Activated naive CD8-positive, alpha-beta T cell treated with anti-CD3 and anti-CD28 coated beads, Interleukin-2, amount 10 ng/mL, durations not matched to agents 7 days and 5 days (primary cell): ENCODE measurements around the gene ELANE. TPM values are rescaled to one million over a fixed set of nuclear protein-coding genes. Genes with fewer than 3 reads are reported as not detected.

Experiments used
- ATAC-seq: fragments of 150-1000 bp; cut with Tn5 transposase; one replicate; pipeline ENCODE4 v1.10.0; 2021; ENCODE audit warnings: low read depth, moderate library complexity
- POLR2A ChIA-PET: fragments of 350-600 bp; sonication (Branson Sonifier 250); formaldehyde crosslinking; loops from one replicate; lab custom pipeline; 2021; ENCODE audit warnings: antibody characterized with exemption; lab: Charles Lee
- DNase-seq: peaks from one replicate; pipeline ENCODE4 v3.0.0; 2021
- H3K27ac Mint-ChIP-seq: one replicate; pipeline ENCODE4 v1.8.0; 2022; ENCODE audit warnings: mild to moderate bottlenecking, mixed read lengths
- H3K27me3 Mint-ChIP-seq: one replicate; pipeline ENCODE4 v1.8.0; 2022; ENCODE audit warnings: mild to moderate bottlenecking, moderate library complexity, mixed read lengths
- H3K36me3 Mint-ChIP-seq: one replicate; pipeline ENCODE4 v1.8.0; 2021; ENCODE audit warnings: mild to moderate bottlenecking, mixed read lengths
- H3K4me1 Mint-ChIP-seq: one replicate; pipeline ENCODE4 v1.8.0; 2021; ENCODE audit warnings: mixed read lengths
- H3K4me3 Mint-ChIP-seq: one replicate; pipeline ENCODE4 v1.8.0; 2022; ENCODE audit warnings: mild to moderate bottlenecking, moderate library complexity, mixed read lengths
- H3K9me3 Mint-ChIP-seq: one replicate; pipeline ENCODE4 v1.8.0; 2021; ENCODE audit warnings: mixed read lengths
- total RNA-seq, 2 experiments: library from RNA; stranded (reverse); gene quantifications; one replicate each; pipeline ENCODE4 v1.2.3, GENCODE V29; 2021

ELANE gene
- total RNA-seq, 2 experiments from 2014 or later = not detected

- DNase-seq (no peak), ATAC-seq (no peak)
- H3K36me3 Mint-ChIP-seq = peaks cover under 1% of the 10 kb centered on the region
- H3K27me3 Mint-ChIP-seq = peaks cover 22% of the 10 kb centered on the region
- H3K9me3 Mint-ChIP-seq = no peaks in the 10 kb centered on the region
- no peak within 1 kb of the TSS for H3K4me3 Mint-ChIP-seq
- no peaks in the 10 kb centered on the region for H3K4me1 Mint-ChIP-seq
- POLR2A ChIA-PET = no interaction called here
- H3K27ac Mint-ChIP-seq = no peak within 1 kb of the TSS
These were observed 30.1 kb upstream of the ELANE start, which contains the start of gene PLPPR3 for GRCh38 chr19:821825-822503. Gene PLPPR3, minus strand, starts transcription at chr19:821955. Its CDS starts 396 bp downstream, at chr19:821559.

DNA sequence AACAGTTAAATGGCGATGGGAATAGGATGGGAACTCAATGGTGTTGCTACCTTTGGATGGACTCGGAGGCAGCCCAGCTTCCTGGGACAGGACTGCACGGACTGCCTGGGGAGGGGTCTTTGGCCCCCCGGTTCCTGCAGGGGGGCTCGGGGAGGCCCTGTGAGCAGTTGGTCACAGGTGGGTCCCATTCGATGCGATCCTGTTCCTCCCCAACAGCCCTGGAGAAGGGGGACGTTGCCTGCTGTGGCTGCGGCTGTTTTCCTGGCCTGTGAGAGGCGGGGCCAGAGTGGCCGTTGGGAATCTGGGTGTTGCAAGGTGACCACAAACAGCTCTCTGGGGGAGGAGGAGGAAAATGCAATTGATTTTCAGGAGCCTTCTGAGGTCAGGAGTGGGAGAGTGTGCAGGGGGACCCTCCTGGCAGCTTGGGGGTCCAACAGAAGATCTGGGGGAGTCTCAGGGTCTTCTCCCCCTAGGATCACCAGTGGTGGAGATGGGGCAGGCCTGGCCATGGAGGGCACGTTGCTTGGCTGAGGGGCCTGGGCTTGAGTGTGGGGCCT lies 28.5 kb upstream of the ELANE start:
- POLR2A ChIA-PET = no interaction called here
- Mint-ChIP-seq H3K36me3 (no peaks in the 10 kb centered on the region), H3K27ac (no peak overlapping the region), H3K9me3 (no peaks in the 10 kb centered on the region), H3K27me3 (peaks cover 22% of the 10 kb centered on the region), H3K4me3 (no peak overlapping the region), H3K4me1 (no peaks in the 10 kb centered on the region)
- DNase-seq = no peak
- ATAC-seq = no peak

- Mint-ChIP-seq H3K36me3 (no peaks in the 10 kb centered on the region), H3K4me3 (no peak overlapping the region), H3K27ac (no peak overlapping the region), H3K4me1 (no peaks in the 10 kb centered on the region), H3K27me3 (peaks cover 22% of the 10 kb centered on the region), H3K9me3 (no peaks in the 10 kb centered on the region)
- DNase-seq (no peak), ATAC-seq (no peak)
- POLR2A ChIA-PET = interaction anchor here (0.6 to 0.9 kb wide), 2 partner anchors 16 to 556 kb away, joined by 4 read pairs; no protein-coding TSS in a partner anchor
These were observed 27.2 kb upstream of the ELANE start for GRCh38 chr19:824885-825284.

DNA sequence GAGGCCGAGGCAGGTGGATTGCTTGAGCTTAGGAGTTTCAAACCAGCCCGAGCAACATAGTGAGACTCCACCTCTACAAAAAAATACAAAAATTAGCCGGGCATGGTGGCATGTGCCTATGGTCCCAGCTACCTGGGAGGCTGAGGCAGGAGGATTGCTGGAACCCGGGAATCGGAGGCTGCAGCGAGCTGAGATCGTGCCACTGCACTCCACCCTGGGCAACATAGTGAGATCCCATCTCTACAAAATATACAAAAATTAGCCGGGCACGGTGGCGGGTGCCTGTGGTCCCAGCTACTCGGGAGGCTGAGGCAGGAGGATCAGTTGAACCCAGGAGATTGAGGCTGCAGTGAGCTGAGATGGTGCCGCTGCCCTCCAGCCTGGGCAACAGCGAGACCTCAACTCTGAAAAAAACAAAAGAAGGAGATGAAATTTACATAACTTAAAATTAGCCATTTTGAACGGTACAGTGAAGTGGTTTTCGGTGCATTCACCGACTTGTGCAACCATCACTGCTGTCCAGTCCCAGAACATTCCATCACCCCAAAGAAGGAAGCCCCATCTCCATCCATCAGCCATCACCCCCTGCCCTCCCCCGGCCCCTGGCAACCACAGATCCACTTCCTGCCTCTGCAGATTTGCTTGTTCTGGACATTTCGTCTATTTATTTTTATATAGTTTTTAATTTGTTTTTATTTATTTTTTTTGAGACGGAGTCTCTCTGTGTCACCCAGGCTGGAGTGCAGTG lies 26.0 kb upstream of the ELANE start:
- Mint-ChIP-seq H3K4me3 (no peak overlapping the region), H3K27ac (no peak overlapping the region), H3K4me1 (no peaks in the 10 kb centered on the region), H3K9me3 (no peaks in the 10 kb centered on the region), H3K27me3 (peaks cover 19% of the 10 kb centered on the region), H3K36me3 (no peaks in the 10 kb centered on the region)
- DNase-seq (no peak), ATAC-seq (no peak)
- POLR2A ChIA-PET = no interaction called here

GRCh38 chr19:827314-827709 lies 24.8 kb upstream of the ELANE start:
- POLR2A ChIA-PET = no interaction called here

DNA sequence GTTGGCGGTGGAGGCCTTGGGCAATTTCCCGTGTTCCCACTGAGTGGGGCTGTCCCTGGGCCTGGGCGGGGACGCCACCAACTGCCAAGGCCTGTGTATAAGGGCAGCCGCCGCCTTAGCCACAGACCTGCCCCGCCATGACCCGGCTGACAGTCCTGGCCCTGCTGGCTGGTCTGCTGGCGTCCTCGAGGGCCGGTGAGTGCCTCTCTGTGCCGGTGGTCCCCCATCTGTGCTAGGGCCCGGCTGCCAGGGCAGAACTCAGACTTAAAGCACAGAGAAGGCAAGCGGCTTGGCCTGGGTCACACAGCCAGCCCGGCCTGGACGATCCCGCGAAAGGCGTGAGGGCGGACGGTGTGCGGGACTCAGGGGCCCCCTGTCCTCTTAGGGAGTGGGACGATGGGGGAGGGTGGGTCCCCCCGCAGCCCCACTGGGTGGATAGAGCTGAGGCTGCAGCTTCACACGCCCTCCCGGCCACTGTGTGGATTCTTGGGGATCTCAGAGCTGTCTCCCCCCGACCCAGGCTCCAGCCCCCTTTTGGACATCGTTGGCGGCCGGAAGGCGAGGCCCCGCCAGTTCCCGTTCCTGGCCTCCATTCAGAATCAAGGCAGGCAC lies 24.3 kb upstream of the ELANE start, which contains the start of gene AZU1:
TSS of gene AZU1 (plus strand) at position 128 of the 612 bp plus-strand sequence. CDS start at position 138, 10 bp downstream.
- H3K9me3 Mint-ChIP-seq = no peaks in the 10 kb centered on the region

More at GRCh38 chr19:827314-827709, 24.8 kb upstream of the ELANE start:
- Mint-ChIP-seq H3K27ac (no peak overlapping the region), H3K27me3 (peaks cover 17% of the 10 kb centered on the region), H3K36me3 (no peaks in the 10 kb centered on the region), H3K9me3 (no peaks in the 10 kb centered on the region), H3K4me3 (no peak overlapping the region), H3K4me1 (no peaks in the 10 kb centered on the region)
- DNase-seq = no peak
- ATAC-seq = no peak

DNA sequence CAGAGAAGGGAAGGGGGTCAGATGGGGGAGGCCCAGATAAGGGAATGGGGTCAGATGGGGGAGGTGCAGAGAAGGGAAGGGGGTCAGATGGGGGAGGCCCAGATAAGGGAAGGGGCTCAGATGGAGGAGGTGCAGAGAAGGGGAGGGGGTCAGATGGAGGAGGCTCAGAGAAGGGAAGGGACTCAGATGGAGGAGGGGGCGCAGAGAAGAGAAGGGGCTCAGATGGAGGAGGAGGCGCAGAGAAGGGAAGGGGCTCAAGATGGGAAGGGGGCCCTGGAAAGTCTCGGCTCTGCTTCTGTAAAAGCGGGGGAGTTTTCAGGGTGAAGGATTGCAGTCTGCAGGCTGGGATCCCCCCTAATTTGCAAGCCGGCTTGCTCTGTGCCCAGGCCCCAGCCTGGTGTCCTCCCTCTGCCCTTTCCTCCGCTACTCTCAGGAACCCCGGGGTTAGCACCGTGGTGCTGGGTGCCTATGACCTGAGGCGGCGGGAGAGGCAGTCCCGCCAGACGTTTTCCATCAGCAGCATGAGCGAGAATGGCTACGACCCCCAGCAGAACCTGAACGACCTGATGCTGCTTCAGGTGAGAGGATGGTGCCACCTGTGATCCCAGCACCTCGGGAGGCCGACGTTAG lies 22.9 kb upstream of the ELANE start:
- no peak overlapping the region for H3K27ac Mint-ChIP-seq
- DNase-seq = no peak

More for the DNA sequence above, 24.3 kb upstream of the ELANE start, which contains the start of gene AZU1:
- Mint-ChIP-seq H3K27me3 (peaks cover 13% of the 10 kb centered on the region), H3K4me3 (no peak within 1 kb of the TSS), H3K27ac (no peak within 1 kb of the TSS), H3K4me1 (no peaks in the 10 kb centered on the region), H3K36me3 (no peaks in the 10 kb centered on the region)
- ATAC-seq (no peak), DNase-seq (no peak)
- POLR2A ChIA-PET = no interaction called here

DNA sequence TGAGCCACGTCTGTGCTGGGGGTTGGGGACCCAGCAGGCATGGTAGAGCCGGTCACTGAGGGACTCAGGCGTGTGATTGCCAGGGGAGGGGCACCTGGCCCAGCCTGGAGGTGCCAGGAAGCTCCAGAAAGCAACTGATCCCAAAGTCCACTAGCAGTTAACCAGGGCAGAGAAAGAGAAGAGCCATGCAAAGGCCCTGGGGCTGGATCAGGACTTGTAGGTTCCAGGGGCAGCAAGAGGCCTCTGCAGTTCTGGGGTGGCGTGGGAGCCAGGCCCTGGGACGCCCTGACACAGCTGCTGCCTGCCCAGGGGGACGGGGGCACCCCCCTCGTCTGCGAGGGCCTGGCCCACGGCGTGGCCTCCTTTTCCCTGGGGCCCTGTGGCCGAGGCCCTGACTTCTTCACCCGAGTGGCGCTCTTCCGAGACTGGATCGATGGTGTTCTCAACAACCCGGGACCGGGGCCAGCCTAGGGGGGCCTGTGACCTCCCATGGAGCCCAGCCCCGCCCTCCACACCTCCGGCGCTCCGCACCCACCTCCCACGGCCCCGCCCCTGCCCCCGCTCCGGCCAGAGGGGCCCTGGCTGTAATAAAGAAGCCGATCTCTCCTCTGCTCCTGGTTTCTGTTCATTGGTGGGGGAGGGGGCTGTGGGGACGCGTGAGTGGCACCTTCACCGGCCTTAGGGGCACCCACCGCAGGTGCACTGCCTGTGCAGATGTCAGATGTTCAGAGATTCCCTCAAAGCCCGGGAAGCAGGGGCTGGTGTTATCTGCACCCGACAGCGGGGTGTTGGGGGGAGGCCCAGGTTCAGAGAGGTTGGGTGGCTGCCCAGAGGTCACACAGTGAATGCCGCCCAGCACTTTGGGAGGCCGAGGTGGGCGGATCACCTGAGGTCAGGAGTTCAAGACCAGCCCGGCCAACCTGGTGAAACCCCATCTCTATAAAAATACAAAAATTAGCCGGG lies 20.4 kb upstream of the ELANE start:
- ATAC-seq (no peak), DNase-seq (no peak)
- no peak overlapping the region for H3K4me3 Mint-ChIP-seq
- H3K4me1 Mint-ChIP-seq = peaks cover 3% of the 10 kb centered on the region
- H3K27me3 Mint-ChIP-seq = peaks cover 5% of the 10 kb centered on the region
- H3K9me3 Mint-ChIP-seq = no peaks in the 10 kb centered on the region
- no peaks in the 10 kb centered on the region for H3K36me3 Mint-ChIP-seq
- POLR2A ChIA-PET = no interaction called here
- H3K27ac Mint-ChIP-seq = no peak overlapping the region

More for the DNA sequence above, 22.9 kb upstream of the ELANE start:
- POLR2A ChIA-PET = no interaction called here
- Mint-ChIP-seq H3K36me3 (no peaks in the 10 kb centered on the region), H3K9me3 (no peaks in the 10 kb centered on the region), H3K27me3 (peaks cover 1% of the 10 kb centered on the region), H3K4me1 (no peaks in the 10 kb centered on the region), H3K4me3 (no peak overlapping the region)
- no peak for ATAC-seq

- no peaks in the 10 kb centered on the region for H3K36me3 Mint-ChIP-seq
- DNase-seq = no peak
- ATAC-seq = no peak
- H3K4me3 Mint-ChIP-seq = no peak overlapping the region
- peaks cover 3% of the 10 kb centered on the region for H3K4me1 Mint-ChIP-seq
- no peaks in the 10 kb centered on the region for H3K9me3 Mint-ChIP-seq
- H3K27ac Mint-ChIP-seq = no peak overlapping the region
- POLR2A ChIA-PET = no interaction called here
- peaks cover 8% of the 10 kb centered on the region for H3K27me3 Mint-ChIP-seq
These were observed 17.9 kb upstream of the ELANE start for GRCh38 chr19:834216-834615.

GRCh38 chr19:835210-835810 lies 16.8 kb upstream of the ELANE start:
- Mint-ChIP-seq H3K27ac (no peak overlapping the region), H3K4me3 (no peak overlapping the region), H3K9me3 (no peaks in the 10 kb centered on the region), H3K4me1 (peaks cover 3% of the 10 kb centered on the region), H3K36me3 (no peaks in the 10 kb centered on the region), H3K27me3 (peaks cover 8% of the 10 kb centered on the region)
- no peak for DNase-seq
- POLR2A ChIA-PET = no interaction called here
- no peak for ATAC-seq

DNA sequence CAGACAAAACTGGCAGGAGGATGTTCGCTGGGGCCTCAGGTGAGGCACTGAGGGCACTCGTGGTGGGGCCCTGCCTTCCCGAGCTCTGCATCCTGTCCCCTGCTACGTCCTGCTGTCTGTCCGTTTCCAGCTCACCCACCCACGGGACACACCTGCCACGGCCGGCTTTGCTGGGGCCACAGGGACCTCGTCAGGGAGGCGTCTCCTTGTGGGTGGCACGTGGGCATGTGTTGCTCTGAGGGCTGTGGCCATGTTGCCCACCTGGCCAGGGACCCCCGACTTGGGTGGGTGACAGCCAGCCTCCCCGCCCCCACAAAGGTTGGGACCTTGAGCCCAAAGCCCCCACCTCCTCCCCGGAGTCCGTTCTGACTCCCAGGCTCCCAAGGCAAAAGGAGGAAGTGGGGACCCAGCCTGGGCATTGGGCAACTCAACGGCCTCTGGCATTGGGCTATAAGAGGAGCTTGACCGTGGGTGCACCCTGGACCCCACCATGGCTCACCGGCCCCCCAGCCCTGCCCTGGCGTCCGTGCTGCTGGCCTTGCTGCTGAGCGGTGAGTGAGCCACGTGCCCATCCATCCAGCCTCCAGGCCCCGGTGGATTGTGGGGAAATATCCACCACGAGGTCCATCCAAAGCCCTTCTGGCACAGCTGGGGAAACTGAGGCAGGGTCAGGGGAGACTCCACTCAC lies 11.4 kb upstream of the ELANE start, which contains the start of gene PRTN3:
TSS of gene PRTN3 (plus strand) at position 481 of the 688 bp plus-strand sequence. CDS start at position 491, 10 bp downstream.
- ATAC-seq = no peak
- Mint-ChIP-seq H3K4me3 (no peak within 1 kb of the TSS), H3K27ac (no peak within 1 kb of the TSS), H3K9me3 (peaks cover 3% of the 10 kb centered on the region), H3K4me1 (peaks cover 7% of the 10 kb centered on the region), H3K27me3 (peaks cover 35% of the 10 kb centered on the region), H3K36me3 (peaks cover 2% of the 10 kb centered on the region)
- no peak for DNase-seq
- POLR2A ChIA-PET = no interaction called here
